ENCODE measurements around the gene DUS3L. TPM values are rescaled to one million over a fixed set of nuclear protein-coding genes. Genes with fewer than 3 reads are reported as not detected.
A peak's percentile ranks its signal among the peaks of the same experiment; 100 is the strongest.

Gene DUS3L
- polyA plus RNA-seq (ENCODE audit: insufficient read length in 10 of 10): 10 to 100 TPM; 14.3 to 19.6 (median 17.1) TPM
- long read RNA-seq, donor 1, partial matches to known transcripts: 0 of 5 reads
- long read RNA-seq, donor 1, other reads (novel, unspliced or antisense): 0 of 5 reads
- long read RNA-seq, donor 2, partial matches to known transcripts: 0 of 2 reads
- long read RNA-seq, donor 2, other reads (novel, unspliced or antisense): 0 of 2 reads
- long read RNA-seq, donor 3: 0 reads
- long read RNA-seq, donor 4, partial matches to known transcripts: 0 of 1 reads
- long read RNA-seq, donor 4, other reads (novel, unspliced or antisense): 0 of 1 reads
- long read RNA-seq, donor 5, partial matches to known transcripts: 0 of 3 reads
- long read RNA-seq, donor 5, other reads (novel, unspliced or antisense): 0 of 3 reads
- long read RNA-seq, donor 6, partial matches to known transcripts: 0 of 3 reads
- long read RNA-seq, donor 6, other reads (novel, unspliced or antisense): 0 of 3 reads
- long read RNA-seq, donor 7, partial matches to known transcripts: 0 of 4 reads
- long read RNA-seq, donor 7, other reads (novel, unspliced or antisense): 0 of 4 reads
- long read RNA-seq, donor 8, partial matches to known transcripts: 0 of 3 reads
- long read RNA-seq, donor 8, other reads (novel, unspliced or antisense): 0 of 3 reads
- long read RNA-seq, donor 9: 0 reads

- peak; percentile 97 to 98 (median 98) for DNase-seq
Observed at GRCh38 chr19:5790559-5791520, at the start of gene DUS3L. DUS3L (minus strand) TSS chr19:5791163; CDS start chr19:5791141, 22 bp downstream.

GRCh38 chr19:5839065-5840017 is 48.4 kb upstream of the DUS3L start, which contains the start of gene FUT6:
FUT6 (minus strand) TSS chr19:5839702; CDS start chr19:5832567, 7,135 bp downstream.
- no peak for DNase-seq

GRCh38 chr19:5838353-5839064 is 47.5 kb upstream of the DUS3L start:
- DNase-seq: no peak

- no peak for DNase-seq
Observed at GRCh38 chr19:5837761-5838352, 46.9 kb upstream of the DUS3L start.

- DNase-seq: no peak
Observed at GRCh38 chr19:5832527-5833216, 41.7 kb upstream of the DUS3L start.

GRCh38 chr19:5832061-5832460 is 41.1 kb upstream of the DUS3L start:
- no peak for DNase-seq

GRCh38 chr19:5831159-5831558 is 40.2 kb upstream of the DUS3L start:
- no peak for DNase-seq

GRCh38 chr19:5829567-5830310 is 38.8 kb upstream of the DUS3L start:
- no peak for DNase-seq

GRCh38 chr19:5828661-5829566 is 38.0 kb upstream of the DUS3L start:
- peak; percentile 10 to 63 (median 27) for DNase-seq

- DNase-seq: peak; percentile 93 to 99 (median 97)
Observed at GRCh38 chr19:5827891-5828660, 37.1 kb upstream of the DUS3L start.

GRCh38 chr19:5827342-5827890 is 36.5 kb upstream of the DUS3L start:
- DNase-seq: no peak

- peak in 2 of 3 donors; percentile 36 for DNase-seq
Observed at GRCh38 chr19:5826531-5827341, 35.8 kb upstream of the DUS3L start.

GRCh38 chr19:5825178-5825577 is 34.2 kb upstream of the DUS3L start:
- no peak for DNase-seq

- no peak for DNase-seq
Observed at GRCh38 chr19:5824751-5825150, 33.8 kb upstream of the DUS3L start.

All from muscle of back (tissue), 13 donors.